ENCODE data around the gene ART4.

GRCh38 chr12:14845350-14845750, 2.0 kb upstream of the ART4 start:
- TF ChIP-seq, protein P1, sequence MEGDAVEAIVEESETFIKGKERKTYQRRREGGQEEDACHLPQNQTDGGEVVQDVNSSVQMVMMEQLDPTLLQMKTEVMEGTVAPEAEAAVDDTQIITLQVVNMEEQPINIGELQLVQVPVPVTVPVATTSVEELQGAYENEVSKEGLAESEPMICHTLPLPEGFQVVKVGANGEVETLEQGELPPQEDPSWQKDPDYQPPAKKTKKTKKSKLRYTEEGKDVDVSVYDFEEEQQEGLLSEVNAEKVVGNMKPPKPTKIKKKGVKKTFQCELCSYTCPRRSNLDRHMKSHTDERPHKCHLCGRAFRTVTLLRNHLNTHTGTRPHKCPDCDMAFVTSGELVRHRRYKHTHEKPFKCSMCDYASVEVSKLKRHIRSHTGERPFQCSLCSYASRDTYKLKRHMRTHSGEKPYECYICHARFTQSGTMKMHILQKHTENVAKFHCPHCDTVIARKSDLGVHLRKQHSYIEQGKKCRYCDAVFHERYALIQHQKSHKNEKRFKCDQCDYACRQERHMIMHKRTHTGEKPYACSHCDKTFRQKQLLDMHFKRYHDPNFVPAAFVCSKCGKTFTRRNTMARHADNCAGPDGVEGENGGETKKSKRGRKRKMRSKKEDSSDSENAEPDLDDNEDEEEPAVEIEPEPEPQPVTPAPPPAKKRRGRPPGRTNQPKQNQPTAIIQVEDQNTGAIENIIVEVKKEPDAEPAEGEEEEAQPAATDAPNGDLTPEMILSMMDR (IDR thresholded peaks at IDR 0.05), result peak; percentile 62 to 85 (median 76)
- no peak for TF ChIP-seq POLR2A (IDR thresholded peaks at IDR 0.05)

All from heart left ventricle (tissue), 13 donors.